Measurements from ENCODE around the gene KRTAP10-4. TPM values are rescaled to one million over a fixed set of nuclear protein-coding genes. Genes with fewer than 3 reads are reported as not detected.

KRTAP10-4 gene
- total RNA-seq, 1 experiment from 2014 or later = not detected

- no peak overlapping the region for H3K27ac ChIP-seq (ENCODE audit: low read depth, low read length)
- no peak overlapping the region for H2AFZ ChIP-seq (ENCODE audit: low read depth, low read length, poor library complexity, severe bottlenecking)
- DNase-seq (ENCODE audit: low read depth, low spot score) (no peak), ATAC-seq (no peak)
- TF ChIP-seq EZH2 (IDR thresholded peaks at IDR 0.05) = no peak
- TF ChIP-seq JUND (IDR thresholded peaks at IDR 0.05) = no peak
- no peak for TF ChIP-seq TCF7L2 (IDR thresholded peaks at IDR 0.05; ENCODE audit: borderline replicate concordance, extremely low read depth, insufficient read depth, insufficient read length)
- ChIA-PET POLR2A (no interaction called here), CTCF (interaction anchor here (1.2 kb wide), 1 partner anchor 211 kb away, joined by 3 read pairs; no protein-coding TSS in a partner anchor), RAD21 (ENCODE audit: low non-redundant PET in 1 of 2, low total read pairs in 2 of 2, uncharacterized antibody in 2 of 2, unreplicated experiment in 2 of 2) (no interaction called here)
- H3K9me2 ChIP-seq (ENCODE audit: insufficient read depth) = no peaks in the 10 kb centered on the region
- H3K9ac ChIP-seq (ENCODE audit: low read length) = no peak overlapping the region
- no TSS peak for BruUV-seq (replicated peaks)
- H3K36me3 ChIP-seq (ENCODE audit: control insufficient read depth in 1 of 2, insufficient read depth in 2 of 2, low read length in 2 of 2) = no peaks in the 10 kb centered on the region
- no peak overlapping the region for H3K4me2 ChIP-seq (ENCODE audit: low read length)
- no peak overlapping the region for H3K4me3 ChIP-seq (replicated peaks in 1 of 2; ENCODE audit: low read depth in 1 of 2, low read length in 2 of 2)
- H3K9me3 ChIP-seq (ENCODE audit: control insufficient read depth in 1 of 2, insufficient read depth in 1 of 2, low read depth in 1 of 2, low read length in 2 of 2) = no peaks in the 10 kb centered on the region
- no peaks in the 10 kb centered on the region for H3K27me3 ChIP-seq (ENCODE audit: insufficient read depth, low read length)
- no peaks in the 10 kb centered on the region for H4K20me1 ChIP-seq (ENCODE audit: insufficient read depth)
- no peaks in the 10 kb centered on the region for H3K79me2 ChIP-seq (ENCODE audit: insufficient read depth, low read length)
- intact Hi-C loops (cut with micrococcal nuclease) = no loop called here
- no peaks in the 10 kb centered on the region for H3K4me1 ChIP-seq (ENCODE audit: control insufficient read depth in 1 of 2, insufficient read depth in 2 of 2, low read length in 2 of 2)
Observed at GRCh38 chr21:44531606-44532564, 41.6 kb upstream of the KRTAP10-4 start.

- intact Hi-C loops (cut with micrococcal nuclease) = no loop called here
- no peaks in the 10 kb centered on the region for H3K4me1 ChIP-seq (ENCODE audit: control insufficient read depth in 1 of 2, insufficient read depth in 2 of 2, low read length in 2 of 2)
- CTCF ChIA-PET = interaction anchor here (1.2 kb wide), 1 partner anchor 210 kb away, joined by 3 read pairs; no protein-coding TSS in a partner anchor
Observed at GRCh38 chr21:44532712-44533111, 40.8 kb upstream of the KRTAP10-4 start.

More at GRCh38 chr21:44532712-44533111, 40.8 kb upstream of the KRTAP10-4 start:
- no peak overlapping the region for H3K27ac ChIP-seq (ENCODE audit: low read depth, low read length)
- no peaks in the 10 kb centered on the region for H3K9me3 ChIP-seq (ENCODE audit: control insufficient read depth in 1 of 2, insufficient read depth in 1 of 2, low read depth in 1 of 2, low read length in 2 of 2)
- BruUV-seq (replicated peaks) = no TSS peak
- no peaks in the 10 kb centered on the region for H4K20me1 ChIP-seq (ENCODE audit: insufficient read depth)
- no peaks in the 10 kb centered on the region for H3K36me3 ChIP-seq (ENCODE audit: control insufficient read depth in 1 of 2, insufficient read depth in 2 of 2, low read length in 2 of 2)
- DNase-seq (ENCODE audit: low read depth, low spot score) (no peak), ATAC-seq (no peak)
- no peak for TF ChIP-seq YY1 (IDR thresholded peaks at IDR 0.05; ENCODE audit: extremely low read depth, insufficient replicate concordance, low read depth, low read length)
- TF ChIP-seq TCF7L2 (IDR thresholded peaks at IDR 0.05; ENCODE audit: borderline replicate concordance, extremely low read depth, insufficient read depth, insufficient read length) = no peak
- TF ChIP-seq ATF3 (IDR thresholded peaks at IDR 0.05) = no peak
- TF ChIP-seq EZH2 (IDR thresholded peaks at IDR 0.05) = no peak
- POLR2A ChIA-PET = no interaction called here
- RAD21 ChIA-PET (ENCODE audit: low non-redundant PET in 1 of 2, low total read pairs in 2 of 2, uncharacterized antibody in 2 of 2, unreplicated experiment in 2 of 2) = no interaction called here
- H3K9me2 ChIP-seq (ENCODE audit: insufficient read depth) = no peaks in the 10 kb centered on the region
- no peak overlapping the region for H3K4me3 ChIP-seq (replicated peaks in 1 of 2; ENCODE audit: low read depth in 1 of 2, low read length in 2 of 2)
- H2AFZ ChIP-seq (ENCODE audit: low read depth, low read length, poor library complexity, severe bottlenecking) = no peak overlapping the region
- H3K9ac ChIP-seq (ENCODE audit: low read length) = no peak overlapping the region
- no peaks in the 10 kb centered on the region for H3K27me3 ChIP-seq (ENCODE audit: insufficient read depth, low read length)
- no peaks in the 10 kb centered on the region for H3K79me2 ChIP-seq (ENCODE audit: insufficient read depth, low read length)
- no peak overlapping the region for H3K4me2 ChIP-seq (ENCODE audit: low read length)
